Upper lobe of left lung (tissue), 4 donors: ENCODE data around the gene LAG3.

ENCODE experiments used
- EP300 ChIP-seq, 4 donors: sonication (generic); formaldehyde crosslinking; IDR thresholded peaks; one replicate each; pipeline ENCODE4 v1.5.1; 2017; ENCODE audit warnings: antibody characterized with exemption in 4 of 4, control low read depth in 2 of 4
- POLR2AphosphoS5 ChIP-seq, 2 donors: sonication (generic); formaldehyde crosslinking; IDR thresholded peaks; one replicate each; pipeline ENCODE4 v1.5.1; 2017; ENCODE audit warnings: antibody characterized with exemption in 2 of 2
- TF ChIP-seq, protein P1 (sequence below), 6 experiments: fragments of 450-650 bp in 4 of 6; fragments of 200-600 bp in 2 of 6; sonication (generic) in 2 of 6; IDR thresholded peaks; one replicate each; pipeline ENCODE4 v1.5.1; 2016 to 2019; ENCODE audit warnings: antibody characterized with exemption in 6 of 6

DNA sequence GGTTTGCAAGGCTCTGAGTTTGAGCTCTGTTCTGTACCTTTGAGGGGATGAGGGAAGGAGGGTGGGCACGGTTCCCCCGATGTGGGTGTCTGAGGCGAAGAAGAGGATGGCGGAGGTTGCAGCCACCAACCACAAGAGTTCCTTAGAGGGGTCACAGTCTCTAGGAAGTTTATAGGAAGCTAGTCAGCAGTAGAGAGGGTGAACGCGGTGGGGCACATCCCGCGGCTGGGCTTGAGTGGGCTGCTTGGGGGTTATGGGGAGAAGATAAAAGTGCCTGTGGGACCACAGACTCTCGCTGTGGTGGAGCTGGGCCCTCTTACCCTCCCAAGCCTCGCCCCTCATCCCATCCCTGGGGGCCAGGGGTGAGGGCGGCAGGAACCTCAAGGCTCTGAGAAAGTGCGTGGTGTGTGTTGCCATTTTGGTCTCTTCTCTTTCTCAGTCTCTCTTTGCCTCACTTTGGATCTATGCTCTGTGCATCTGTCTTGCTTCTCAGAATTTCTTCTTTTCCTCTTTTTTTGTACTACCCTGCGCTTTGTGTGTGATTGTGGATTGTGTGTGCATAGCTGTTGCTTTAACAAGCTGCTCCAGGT, 19.7 kb downstream of the LAG3 start:
- TF ChIP-seq, protein P1, sequence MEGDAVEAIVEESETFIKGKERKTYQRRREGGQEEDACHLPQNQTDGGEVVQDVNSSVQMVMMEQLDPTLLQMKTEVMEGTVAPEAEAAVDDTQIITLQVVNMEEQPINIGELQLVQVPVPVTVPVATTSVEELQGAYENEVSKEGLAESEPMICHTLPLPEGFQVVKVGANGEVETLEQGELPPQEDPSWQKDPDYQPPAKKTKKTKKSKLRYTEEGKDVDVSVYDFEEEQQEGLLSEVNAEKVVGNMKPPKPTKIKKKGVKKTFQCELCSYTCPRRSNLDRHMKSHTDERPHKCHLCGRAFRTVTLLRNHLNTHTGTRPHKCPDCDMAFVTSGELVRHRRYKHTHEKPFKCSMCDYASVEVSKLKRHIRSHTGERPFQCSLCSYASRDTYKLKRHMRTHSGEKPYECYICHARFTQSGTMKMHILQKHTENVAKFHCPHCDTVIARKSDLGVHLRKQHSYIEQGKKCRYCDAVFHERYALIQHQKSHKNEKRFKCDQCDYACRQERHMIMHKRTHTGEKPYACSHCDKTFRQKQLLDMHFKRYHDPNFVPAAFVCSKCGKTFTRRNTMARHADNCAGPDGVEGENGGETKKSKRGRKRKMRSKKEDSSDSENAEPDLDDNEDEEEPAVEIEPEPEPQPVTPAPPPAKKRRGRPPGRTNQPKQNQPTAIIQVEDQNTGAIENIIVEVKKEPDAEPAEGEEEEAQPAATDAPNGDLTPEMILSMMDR (IDR thresholded peaks at IDR 0.05), result no peak
- no peak for TF ChIP-seq POLR2AphosphoS5 (IDR thresholded peaks at IDR 0.05)
- TF ChIP-seq EP300 (IDR thresholded peaks at IDR 0.05), result no peak
